CD4-positive, CD25-positive, alpha-beta regulatory T cell (primary cell): ENCODE data around the gene BCAP31. TPM values are rescaled to one million over a fixed set of nuclear protein-coding genes. Genes with fewer than 3 reads are reported as not detected.
A peak's percentile ranks its signal among the peaks of the same experiment; 100 is the strongest.
"Not testable (repeated sequence)": the region's sequence is repeated elsewhere in the genome, so short reads cannot be mapped to it uniquely, and the experiment has no call there.

Source experiments
- ATAC-seq, 2 donors: fragments of 150-1000 bp; cut with Tn5 transposase; one replicate each; pipeline ENCODE4 v1.10.0; 2021; ENCODE audit warnings: low read depth in 2 of 2, moderate number of reproducible peaks in 2 of 2, moderate library complexity in 1 of 2
- DNase-seq, 3 donors: peaks; one replicate each; pipeline versions ENCODE4 v3.0.0 to v3.0.0-alpha.2; 2012 to 2022; ENCODE audit warnings: mixed read lengths in 1 of 3
- H3K27ac ChIP-seq: one replicate; pipeline ENCODE4 v1.7.0; 2013; ENCODE audit warnings: mild to moderate bottlenecking, low read length; ENCODE audit not compliant: insufficient read depth, poor library complexity, severe bottlenecking
- H3K27me3 ChIP-seq: one replicate; pipeline ENCODE4 v1.7.0; 2013; ENCODE audit warnings: low read length; ENCODE audit not compliant: control insufficient read depth, insufficient read depth
- H3K36me3 ChIP-seq: one replicate; pipeline ENCODE4 v1.7.0; 2013; ENCODE audit warnings: mild to moderate bottlenecking, low read length, moderate library complexity; ENCODE audit not compliant: control insufficient read depth, insufficient read depth
- H3K4me1 ChIP-seq: 2 replicates; pipeline ENCODE4 v1.7.0; 2013; ENCODE audit warnings: mild to moderate bottlenecking, low read length; ENCODE audit not compliant: insufficient read depth, control insufficient read depth, poor library complexity, severe bottlenecking
- H3K4me3 ChIP-seq: one replicate; pipeline ENCODE4 v1.7.0; 2013; ENCODE audit warnings: low read depth, mild to moderate bottlenecking, low read length, moderate library complexity
- H3K9me3 ChIP-seq, 2 experiments: 1 replicate in 1 of 2; 2 replicates in 1 of 2; pipeline ENCODE4 v1.7.0; 2013; ENCODE audit warnings: low read length in 2 of 2, mild to moderate bottlenecking in 1 of 2, moderate library complexity in 1 of 2; ENCODE audit not compliant: control insufficient read depth in 2 of 2
- H3K27ac Mint-ChIP-seq, 3 donors: one replicate each; pipeline ENCODE4 v1.8.0; 2020 to 2022; ENCODE audit warnings: mild to moderate bottlenecking in 3 of 3, mixed read lengths in 3 of 3, moderate library complexity in 2 of 3
- H3K27me3 Mint-ChIP-seq: one replicate; pipeline ENCODE4 v1.8.0; 2022; ENCODE audit warnings: mild to moderate bottlenecking, mixed read lengths
- H3K36me3 Mint-ChIP-seq: one replicate; pipeline ENCODE4 v1.8.0; 2020; ENCODE audit warnings: mixed read lengths
- H3K4me1 Mint-ChIP-seq, 4 donors: one replicate each; pipeline ENCODE4 v1.8.0; 2020 to 2022; ENCODE audit warnings: mixed read lengths in 4 of 4, mild to moderate bottlenecking in 1 of 4
- H3K4me3 Mint-ChIP-seq, 4 donors: one replicate each; pipeline ENCODE4 v1.8.0; 2020 to 2022; ENCODE audit warnings: mild to moderate bottlenecking in 4 of 4, mixed read lengths in 4 of 4, moderate library complexity in 3 of 4
- H3K9me3 Mint-ChIP-seq, 7 donors: one replicate each; pipeline ENCODE4 v1.8.0; 2020 to 2022; ENCODE audit warnings: mixed read lengths in 7 of 7, mild to moderate bottlenecking in 3 of 7, moderate library complexity in 2 of 7
- polyA plus RNA-seq, 4 donors: library from polyadenylated mRNA; unstranded; fragments of 300-500 nt; fragmentation: Illumina TruSeq; gene quantifications; one replicate each; pipeline ENCODE4 v1.2.3, GENCODE V29; 2021
- total RNA-seq: library from RNA; stranded (reverse); gene quantifications from one replicate; pipeline ENCODE4 v1.2.3, GENCODE V29; 2022

Gene BCAP31
- total and polyA plus RNA-seq, 5 donors from 2014 or later = 99.9 to 318 (median 269) TPM

DNA sequence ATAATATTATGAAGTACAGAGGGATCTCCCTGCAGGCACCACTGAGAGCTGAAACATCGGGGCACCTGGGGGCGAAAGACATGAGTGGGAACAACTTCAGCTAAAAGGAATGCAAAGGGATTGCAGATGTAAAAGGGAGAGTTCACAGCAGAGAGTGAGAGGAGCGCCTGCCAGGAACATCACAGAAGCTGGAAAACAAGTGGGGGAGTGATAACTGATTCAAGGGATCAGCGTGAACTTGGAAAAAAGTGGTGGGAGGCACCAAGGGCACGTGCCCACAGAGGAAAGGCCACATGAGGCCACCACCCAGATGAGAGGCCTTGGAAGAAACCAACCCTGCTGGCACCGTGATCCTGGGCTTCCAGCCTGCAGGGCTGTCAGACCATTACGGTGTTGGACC, 24.8 kb upstream of the BCAP31 start:
- not testable (repeated sequence) for H3K36me3 Mint-ChIP-seq, ATAC-seq, H3K36me3 ChIP-seq, H3K4me1 Mint-ChIP-seq, H3K27ac ChIP-seq, H3K9me3 ChIP-seq, DNase-seq, H3K4me3 ChIP-seq, H3K9me3 Mint-ChIP-seq, H3K4me1 ChIP-seq, H3K27ac Mint-ChIP-seq, H3K4me3 Mint-ChIP-seq, H3K27me3 ChIP-seq
- peaks cover 10% of the 10 kb centered on the region for H3K27me3 Mint-ChIP-seq

DNA sequence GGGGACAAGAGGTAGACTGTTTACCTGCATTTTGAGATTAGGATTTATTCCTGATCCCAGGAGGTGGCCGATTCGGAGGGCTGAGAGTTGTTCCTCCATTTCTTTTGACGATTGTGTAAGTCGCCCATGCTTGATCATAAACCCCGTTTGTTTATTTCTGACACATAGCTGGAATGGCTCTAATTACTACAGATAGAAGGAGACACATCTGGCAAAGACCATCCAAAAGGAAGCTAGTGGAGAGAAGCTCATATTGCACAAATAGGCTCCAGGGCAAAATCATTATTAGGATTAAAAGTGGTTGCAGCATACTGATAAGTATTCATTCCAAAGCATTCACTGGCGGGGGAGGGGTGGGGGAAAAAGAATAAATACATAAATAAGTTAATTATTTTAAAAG, 22.8 kb upstream of the BCAP31 start:
- ATAC-seq, H3K4me1 Mint-ChIP-seq, H3K9me3 ChIP-seq, H3K36me3 ChIP-seq, H3K27me3 Mint-ChIP-seq, H3K27ac Mint-ChIP-seq, H3K4me1 ChIP-seq, H3K4me3 ChIP-seq, H3K9me3 Mint-ChIP-seq, H3K4me3 Mint-ChIP-seq, H3K36me3 Mint-ChIP-seq, DNase-seq, H3K27me3 ChIP-seq, H3K27ac ChIP-seq: not testable (repeated sequence)

DNA sequence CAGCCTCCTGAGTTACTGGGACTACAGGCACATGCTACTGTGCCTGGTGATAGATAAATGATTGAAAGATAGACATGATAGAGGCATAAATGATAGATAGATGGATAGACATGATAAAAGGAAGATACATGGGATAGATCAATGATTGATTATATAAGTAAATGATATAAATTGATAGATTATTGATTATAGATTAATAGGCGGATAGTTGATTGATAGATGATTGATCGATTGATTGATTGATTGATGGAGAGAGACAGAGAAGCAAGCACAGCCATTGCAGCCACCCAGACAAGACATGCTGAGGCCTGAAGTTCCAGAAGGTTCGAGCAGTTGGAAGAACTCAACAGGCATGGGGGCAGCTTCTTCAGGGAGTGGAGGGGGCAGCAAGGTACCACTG, 22.2 kb upstream of the BCAP31 start:
- H3K27me3 ChIP-seq = no peaks in the 10 kb centered on the region
- H3K9me3 ChIP-seq = no peaks in the 10 kb centered on the region
- no peak overlapping the region for H3K27ac Mint-ChIP-seq
- no peak overlapping the region for H3K4me3 ChIP-seq
- H3K36me3 ChIP-seq = no peaks in the 10 kb centered on the region
- peaks cover 5% of the 10 kb centered on the region for H3K27me3 Mint-ChIP-seq
- DNase-seq (no peak), ATAC-seq (no peak)
- no peaks in the 10 kb centered on the region for H3K9me3 Mint-ChIP-seq
- no peak overlapping the region for H3K27ac ChIP-seq
- peaks cover 3% of the 10 kb centered on the region for H3K4me1 ChIP-seq
- H3K4me3 Mint-ChIP-seq = no peak overlapping the region
- no peaks in the 10 kb centered on the region for H3K36me3 Mint-ChIP-seq
- H3K4me1 Mint-ChIP-seq = peaks cover 0 to 4% (median 0%) of the 10 kb centered on the region in 4 donors

DNA sequence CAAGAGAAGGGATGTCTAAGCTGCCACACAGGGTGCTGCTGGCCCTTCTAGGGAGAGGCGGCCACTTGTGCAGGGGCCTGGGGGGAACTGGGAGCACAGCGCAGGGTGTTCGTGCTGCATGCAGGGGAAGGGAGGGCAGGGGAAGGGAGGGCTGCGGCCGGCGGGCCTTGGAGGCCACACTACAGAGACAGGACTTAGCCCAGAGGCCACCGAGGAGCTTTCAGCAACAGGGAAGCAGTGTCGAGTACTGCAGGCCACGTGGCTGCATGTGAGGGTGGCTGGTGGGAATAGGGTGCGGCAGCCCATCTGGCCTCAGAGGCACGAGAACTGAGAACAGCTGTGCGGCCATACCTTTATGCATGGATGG, 20.9 kb upstream of the BCAP31 start:
- H3K27me3 ChIP-seq, DNase-seq, H3K9me3 ChIP-seq, H3K4me3 ChIP-seq, H3K36me3 Mint-ChIP-seq, ATAC-seq, H3K9me3 Mint-ChIP-seq, H3K36me3 ChIP-seq, H3K27ac Mint-ChIP-seq, H3K4me3 Mint-ChIP-seq, H3K27me3 Mint-ChIP-seq, H3K27ac ChIP-seq: not testable (repeated sequence)
- H3K4me1 Mint-ChIP-seq = peaks cover 0 to 14% (median 0%) of the 10 kb centered on the region in 4 donors
- peaks cover 11% of the 10 kb centered on the region for H3K4me1 ChIP-seq

DNA sequence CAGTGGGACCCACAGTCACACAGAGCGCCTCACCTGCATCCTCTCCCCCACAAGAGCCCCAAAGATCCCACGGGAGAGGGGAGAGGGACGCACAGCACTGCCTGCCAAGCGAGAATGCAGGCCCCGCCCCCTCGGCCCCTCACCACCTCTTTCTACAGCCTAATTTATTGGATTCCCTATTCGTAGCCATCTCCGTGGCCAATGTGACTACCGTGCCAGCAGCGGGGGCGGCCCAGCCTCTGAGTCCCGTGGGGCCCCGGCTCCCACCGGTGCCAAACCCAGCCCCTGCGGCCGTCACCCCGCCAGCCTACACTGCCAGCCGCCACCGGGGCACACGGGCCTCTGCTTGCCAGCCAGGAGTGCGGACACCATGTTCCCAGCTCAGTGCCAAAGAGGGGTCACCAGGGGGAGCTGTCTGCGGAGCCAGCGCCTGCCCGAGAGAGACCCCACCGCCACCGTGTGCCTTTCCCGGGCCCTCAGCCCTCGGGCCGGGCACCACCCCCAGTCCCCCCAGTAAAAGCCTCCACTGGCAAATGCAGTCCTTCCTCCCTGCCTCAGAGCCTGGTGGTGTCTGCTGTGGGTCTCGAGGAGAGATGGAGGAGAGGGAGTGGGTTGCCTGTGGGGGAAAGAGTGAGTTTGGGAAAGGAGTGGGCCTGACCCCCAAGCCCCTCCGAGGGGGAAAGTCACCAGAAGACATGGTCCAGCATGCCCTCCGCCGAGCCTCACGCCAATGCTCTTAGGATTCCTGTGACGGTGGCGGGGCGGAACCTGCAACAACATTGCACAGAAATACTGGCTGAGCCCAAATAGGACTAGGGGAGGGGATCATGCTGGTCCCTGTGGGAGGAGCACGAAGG, 20.3 kb upstream of the BCAP31 start:
- Histone ChIP-seq H3K36me3 (no peaks in the 10 kb centered on the region), H3K4me1 (peaks cover 11% of the 10 kb centered on the region), H3K9me3 (no peaks in the 10 kb centered on the region), H3K27me3 (no peaks in the 10 kb centered on the region), H3K27ac (no peak overlapping the region), H3K4me3 (no peak overlapping the region)
- Mint-ChIP-seq H3K36me3 (no peaks in the 10 kb centered on the region), H3K4me3 (no peak overlapping the region), H3K9me3 (no peaks in the 10 kb centered on the region), H3K4me1 (peaks cover 0 to 19% (median 0%) of the 10 kb centered on the region in 4 donors), H3K27me3 (peaks cover 5% of the 10 kb centered on the region), H3K27ac (peak overlapping the region in 1 of 3 donors; percentile 25)
- DNase-seq (no peak), ATAC-seq (no peak)

DNA sequence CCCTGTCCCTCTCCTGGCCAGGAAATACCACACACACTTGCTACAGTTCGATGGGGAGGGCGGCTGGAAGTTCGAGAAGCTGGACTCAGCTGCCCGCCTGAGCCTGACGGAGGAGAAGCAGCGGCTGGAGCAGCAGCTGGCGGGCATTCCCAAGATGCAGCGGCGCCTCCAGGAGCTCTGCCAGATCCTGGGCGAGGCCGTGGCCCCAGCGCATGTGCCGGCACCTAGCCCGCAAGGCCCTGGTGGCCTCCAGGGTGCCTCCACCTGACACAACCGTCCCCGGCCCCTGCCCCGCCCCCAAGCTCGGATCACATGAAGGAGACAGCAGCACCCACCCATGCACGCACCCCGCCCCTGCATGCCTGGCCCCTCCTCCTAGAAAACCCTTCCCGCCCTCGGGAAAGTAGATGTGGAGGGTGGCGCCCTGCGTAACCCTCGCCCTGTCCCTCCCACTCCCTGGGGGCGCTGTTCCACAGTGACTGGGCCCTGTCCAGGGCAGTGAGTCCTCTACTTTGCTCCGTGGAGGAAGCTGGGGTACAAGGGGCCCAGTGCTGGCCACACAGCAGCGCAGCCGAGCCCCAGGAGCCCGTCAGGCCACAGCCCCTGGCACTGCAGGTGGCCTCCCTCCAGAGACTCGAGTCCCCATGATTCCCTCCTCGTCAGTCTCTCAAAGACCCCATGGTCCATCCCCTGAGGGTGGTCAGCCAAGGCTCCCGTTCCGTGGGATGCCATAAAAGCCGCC, 19.5 kb upstream of the BCAP31 start:
- not testable (repeated sequence) for ATAC-seq, H3K36me3 Mint-ChIP-seq
- peaks cover 11% of the 10 kb centered on the region for H3K4me1 ChIP-seq

DNA sequence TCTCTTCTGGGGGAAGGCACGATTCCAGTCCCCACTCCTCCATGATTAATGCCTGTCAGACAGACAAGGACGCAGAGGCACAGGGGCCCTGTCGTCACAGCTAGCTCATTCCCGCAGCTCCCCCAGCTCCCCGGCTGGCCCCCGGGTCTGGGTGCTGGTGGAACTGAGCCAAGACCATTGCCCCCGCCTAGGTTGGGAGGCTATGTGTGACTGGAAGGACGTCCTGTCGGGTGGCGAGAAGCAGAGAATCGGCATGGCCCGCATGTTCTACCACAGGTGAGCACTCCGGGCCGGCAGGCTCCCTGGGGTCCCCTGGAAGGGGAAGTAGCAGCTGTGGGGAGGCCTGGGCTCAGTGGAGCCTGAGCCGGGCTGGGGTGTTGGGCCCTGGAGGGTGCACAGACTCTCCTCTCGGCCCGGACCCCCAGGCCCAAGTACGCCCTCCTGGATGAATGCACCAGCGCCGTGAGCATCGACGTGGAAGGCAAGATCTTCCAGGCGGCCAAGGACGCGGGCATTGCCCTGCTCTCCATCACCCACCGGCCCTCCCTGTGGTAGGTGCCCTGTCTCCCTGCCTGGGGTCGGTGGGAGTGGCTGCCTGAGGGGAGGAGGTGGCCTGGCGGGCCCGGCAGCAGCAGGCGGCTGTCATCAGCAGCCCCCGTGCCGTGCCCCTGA, 18.7 kb upstream of the BCAP31 start:
- peaks cover 11% of the 10 kb centered on the region for H3K4me1 ChIP-seq
- H3K4me3 ChIP-seq, H3K27me3 Mint-ChIP-seq, H3K36me3 Mint-ChIP-seq, H3K9me3 Mint-ChIP-seq, ATAC-seq, H3K27me3 ChIP-seq, H3K9me3 ChIP-seq, DNase-seq, H3K36me3 ChIP-seq, H3K27ac ChIP-seq, H3K4me3 Mint-ChIP-seq, H3K27ac Mint-ChIP-seq: not testable (repeated sequence)
- H3K4me1 Mint-ChIP-seq = peaks cover 0 to 19% (median 0%) of the 10 kb centered on the region in 4 donors

More for the DNA sequence above, 19.5 kb upstream of the BCAP31 start:
- H3K36me3 ChIP-seq, DNase-seq, H3K4me3 ChIP-seq, H3K4me3 Mint-ChIP-seq, H3K27me3 Mint-ChIP-seq, H3K27me3 ChIP-seq, H3K9me3 Mint-ChIP-seq, H3K27ac ChIP-seq, H3K27ac Mint-ChIP-seq, H3K9me3 ChIP-seq: not testable (repeated sequence)
- H3K4me1 Mint-ChIP-seq = peaks cover 0 to 19% (median 0%) of the 10 kb centered on the region in 4 donors
